Kidney epithelial cell (primary cell): Measurements from ENCODE around the gene CENPF. TPM values are rescaled to one million over a fixed set of nuclear protein-coding genes. Genes with fewer than 3 reads are reported as not detected.
"Not testable (repeated sequence)": the region's sequence is repeated elsewhere in the genome, so short reads cannot be mapped to it uniquely, and the experiment has no call there.

ENCODE experiments used
- DNase-seq: peaks from one replicate; pipeline ENCODE4 v3.0.0-alpha.2; 2010; ENCODE audit warnings: low read depth
- H3K27me3 ChIP-seq: 2 replicates; pipeline ENCODE4 v1.6.0; 2011; ENCODE audit warnings: low read length; ENCODE audit not compliant: control insufficient read depth, insufficient read depth
- H3K36me3 ChIP-seq: 2 replicates; pipeline ENCODE4 v1.5.1; 2011; ENCODE audit warnings: low read length; ENCODE audit not compliant: control insufficient read depth, insufficient read depth
- H3K4me3 ChIP-seq: 2 replicates; pipeline ENCODE4 v1.5.1; 2011; ENCODE audit warnings: low read depth, mild to moderate bottlenecking, control low read depth, low read length
- CTCF ChIP-seq: IDR thresholded peaks from 2 replicates; pipeline ENCODE4 v1.5.1; 2011; ENCODE audit warnings: mild to moderate bottlenecking, moderate library complexity, low read length, control low read depth, inconsistent platforms; ENCODE audit not compliant: insufficient read depth, poor library complexity, severe bottlenecking
- total RNA-seq: library from RNA; depleted of rRNA; stranded (reverse); fragments of >200 nt; gene quantifications from 2 replicates; pipeline ENCODE4 v1.2.3, GENCODE V29; 2015

Gene CENPF
- total RNA-seq, 1 donor from 2014 or later, result 20.2 TPM

GRCh38 chr1:214670098-214670497 is 67.1 kb downstream of the CENPF start:
- Histone ChIP-seq H3K36me3 (no peaks in the 10 kb centered on the region), H3K27me3 (no peaks in the 10 kb centered on the region), H3K4me3 (no peak overlapping the region)
- TF ChIP-seq CTCF, result no peak
- peak; percentile 2 for DNase-seq

GRCh38 chr1:214673029-214673428 is 70.0 kb downstream of the CENPF start:
- not testable (repeated sequence) for H3K4me3 ChIP-seq, H3K27me3 ChIP-seq, H3K36me3 ChIP-seq, DNase-seq

- Histone ChIP-seq H3K4me3 (no peak overlapping the region), H3K27me3 (no peaks in the 10 kb centered on the region), H3K36me3 (no peaks in the 10 kb centered on the region)
- no peak for DNase-seq
- TF ChIP-seq CTCF, result no peak
These were observed 70.6 kb downstream of the CENPF start for GRCh38 chr1:214673576-214673975.

GRCh38 chr1:214675524-214675923 is 72.5 kb downstream of the CENPF start:
- DNase-seq, H3K4me3 ChIP-seq, H3K27me3 ChIP-seq, H3K36me3 ChIP-seq: not testable (repeated sequence)

- Histone ChIP-seq H3K27me3 (no peaks in the 10 kb centered on the region), H3K36me3 (no peaks in the 10 kb centered on the region), H3K4me3 (no peak overlapping the region)
- no peak for TF ChIP-seq CTCF
- DNase-seq, result no peak
These were observed 73.8 kb downstream of the CENPF start for GRCh38 chr1:214676747-214677146.

- Histone ChIP-seq H3K27me3 (no peaks in the 10 kb centered on the region), H3K36me3 (no peaks in the 10 kb centered on the region), H3K4me3 (no peak overlapping the region)
- no peak for DNase-seq
- no peak for TF ChIP-seq CTCF
These were observed 75.0 kb downstream of the CENPF start for GRCh38 chr1:214677945-214678344.

GRCh38 chr1:214678386-214678785 is 75.4 kb downstream of the CENPF start:
- Histone ChIP-seq H3K4me3 (no peak overlapping the region), H3K27me3 (no peaks in the 10 kb centered on the region), H3K36me3 (no peaks in the 10 kb centered on the region)
- DNase-seq, result no peak
- TF ChIP-seq CTCF, result no peak
